Activated T-cell treated with anti-CD3 and anti-CD28 coated beads, Interleukin-2, amount 50 U/mL, for 72 hours (primary cell): ENCODE results near the gene SLC16A12. TPM values are rescaled to one million over a fixed set of nuclear protein-coding genes. Genes with fewer than 3 reads are reported as not detected.
"Not testable (repeated sequence)": the region's sequence is repeated elsewhere in the genome, so short reads cannot be mapped to it uniquely, and the experiment has no call there.

Experiments
- ATAC-seq, 2 donors: fragments of 150-1000 bp; cut with Tn5 transposase; replicated peaks in 1 of 2; 2 replicates each; pipeline ENCODE4 v1.10.0; 2021; ENCODE audit warnings: moderate library complexity in 2 of 2, mild to moderate bottlenecking in 1 of 2
- DNase-seq, 2 donors: peaks; one replicate each; pipeline ENCODE4 v3.0.0; 2021 to 2022; ENCODE audit warnings: mixed read lengths in 1 of 2
- H3K27ac Mint-ChIP-seq: one replicate; pipeline ENCODE4 v1.8.0; 2022; ENCODE audit warnings: mild to moderate bottlenecking, moderate library complexity, mixed read lengths
- H3K27me3 Mint-ChIP-seq: one replicate; pipeline ENCODE4 v1.8.0; 2022; ENCODE audit warnings: low read depth, mixed read lengths
- H3K36me3 Mint-ChIP-seq, 2 donors: one replicate each; pipeline ENCODE4 v1.8.0; 2022; ENCODE audit warnings: mixed read lengths in 2 of 2, mild to moderate bottlenecking in 1 of 2; ENCODE audit not compliant: insufficient read depth in 2 of 2
- H3K4me1 Mint-ChIP-seq: one replicate; pipeline ENCODE4 v1.8.0; 2022; ENCODE audit warnings: low read depth, mixed read lengths
- H3K4me3 Mint-ChIP-seq, 2 donors: one replicate each; pipeline ENCODE4 v1.8.0; 2022; ENCODE audit warnings: mild to moderate bottlenecking in 2 of 2, mixed read lengths in 2 of 2, moderate library complexity in 2 of 2
- H3K9me3 Mint-ChIP-seq, 2 donors: one replicate each; pipeline ENCODE4 v1.8.0; 2022; ENCODE audit warnings: mixed read lengths in 2 of 2
- total RNA-seq, 2 donors: library from RNA; stranded (reverse); gene quantifications; one replicate each; pipeline ENCODE4 v1.2.3, GENCODE V29; 2022

Gene SLC16A12
- total RNA-seq, 2 donors from 2014 or later = not detected

- H3K4me3 Mint-ChIP-seq = peak overlapping the region; percentile 87 to 95
- H3K27me3 Mint-ChIP-seq = no peaks in the 10 kb centered on the region
- peaks cover 0 to 2% of the 10 kb centered on the region in 2 donors for H3K9me3 Mint-ChIP-seq
- H3K36me3 Mint-ChIP-seq = peaks cover 10 to 16% of the 10 kb centered on the region in 2 donors
- no peak for ATAC-seq
- H3K27ac Mint-ChIP-seq = peak overlapping the region; percentile 98
- peaks cover 53% of the 10 kb centered on the region for H3K4me1 Mint-ChIP-seq
- DNase-seq = no peak
Observed at GRCh38 chr10:89413398-89413912, 121.9 kb downstream of the SLC16A12 start.

- H3K27me3 Mint-ChIP-seq, H3K9me3 Mint-ChIP-seq, H3K27ac Mint-ChIP-seq, ATAC-seq: not testable (repeated sequence)
- peaks cover 9 to 11% of the 10 kb centered on the region in 2 donors for H3K36me3 Mint-ChIP-seq
- DNase-seq = peak; percentile 25 to 50
- peaks cover 42% of the 10 kb centered on the region for H3K4me1 Mint-ChIP-seq
- H3K4me3 Mint-ChIP-seq = peak overlapping the region; percentile 52 to 55
Observed at GRCh38 chr10:89412276-89412675, 123.1 kb downstream of the SLC16A12 start.

GRCh38 chr10:89411135-89411534, 124.3 kb downstream of the SLC16A12 start:
- not testable (repeated sequence) for DNase-seq, H3K27me3 Mint-ChIP-seq, H3K27ac Mint-ChIP-seq, H3K4me3 Mint-ChIP-seq, ATAC-seq, H3K36me3 Mint-ChIP-seq, H3K9me3 Mint-ChIP-seq
- peaks cover 31% of the 10 kb centered on the region for H3K4me1 Mint-ChIP-seq

GRCh38 chr10:89410551-89410950, 124.8 kb downstream of the SLC16A12 start:
- not testable (repeated sequence) for H3K9me3 Mint-ChIP-seq, H3K36me3 Mint-ChIP-seq, DNase-seq, H3K27ac Mint-ChIP-seq, H3K27me3 Mint-ChIP-seq, H3K4me3 Mint-ChIP-seq, ATAC-seq
- H3K4me1 Mint-ChIP-seq = peaks cover 25% of the 10 kb centered on the region

- not testable (repeated sequence) for H3K4me3 Mint-ChIP-seq, H3K27me3 Mint-ChIP-seq, H3K27ac Mint-ChIP-seq, H3K36me3 Mint-ChIP-seq, ATAC-seq, H3K9me3 Mint-ChIP-seq, DNase-seq
- H3K4me1 Mint-ChIP-seq = peaks cover 21% of the 10 kb centered on the region
Observed at GRCh38 chr10:89409282-89409681, 126.1 kb downstream of the SLC16A12 start.

GRCh38 chr10:89407792-89408191, 127.6 kb downstream of the SLC16A12 start:
- H3K36me3 Mint-ChIP-seq, H3K9me3 Mint-ChIP-seq, H3K4me3 Mint-ChIP-seq, H3K27me3 Mint-ChIP-seq, H3K27ac Mint-ChIP-seq, DNase-seq, ATAC-seq: not testable (repeated sequence)
- H3K4me1 Mint-ChIP-seq = peaks cover 18% of the 10 kb centered on the region

- H3K9me3 Mint-ChIP-seq, ATAC-seq, H3K36me3 Mint-ChIP-seq, H3K27me3 Mint-ChIP-seq, H3K27ac Mint-ChIP-seq, DNase-seq, H3K4me3 Mint-ChIP-seq: not testable (repeated sequence)
- peaks cover 12% of the 10 kb centered on the region for H3K4me1 Mint-ChIP-seq
Observed at GRCh38 chr10:89406178-89406577, 129.2 kb downstream of the SLC16A12 start.

GRCh38 chr10:89404104-89405047, 131.0 kb downstream of the SLC16A12 start:
- Mint-ChIP-seq H3K27ac (no peak overlapping the region), H3K9me3 (peaks cover 2% of the 10 kb centered on the region in 2 donors), H3K36me3 (no peaks in the 10 kb centered on the region), H3K4me3 (no peak overlapping the region), H3K4me1 (peaks cover 6% of the 10 kb centered on the region), H3K27me3 (no peaks in the 10 kb centered on the region)
- DNase-seq = no peak
- ATAC-seq = no peak

GRCh38 chr10:89403043-89403442, 132.4 kb downstream of the SLC16A12 start:
- DNase-seq (no peak), ATAC-seq (no peak)
- H3K4me3 Mint-ChIP-seq = no peak overlapping the region
- no peaks in the 10 kb centered on the region for H3K36me3 Mint-ChIP-seq
- no peak overlapping the region for H3K27ac Mint-ChIP-seq
- H3K27me3 Mint-ChIP-seq = no peaks in the 10 kb centered on the region
- peaks cover 8% of the 10 kb centered on the region for H3K4me1 Mint-ChIP-seq
- peaks cover 2% of the 10 kb centered on the region in 2 donors for H3K9me3 Mint-ChIP-seq

- H3K9me3 Mint-ChIP-seq = no peaks in the 10 kb centered on the region
- ATAC-seq (no peak), DNase-seq (no peak)
- H3K27ac Mint-ChIP-seq = no peak overlapping the region
- no peak overlapping the region for H3K4me3 Mint-ChIP-seq
- no peaks in the 10 kb centered on the region for H3K36me3 Mint-ChIP-seq
- H3K4me1 Mint-ChIP-seq = peaks cover 16% of the 10 kb centered on the region
- no peaks in the 10 kb centered on the region for H3K27me3 Mint-ChIP-seq
Observed at GRCh38 chr10:89399956-89400355, 135.4 kb downstream of the SLC16A12 start.

- Mint-ChIP-seq H3K36me3 (no peaks in the 10 kb centered on the region), H3K27me3 (no peaks in the 10 kb centered on the region), H3K4me3 (no peak overlapping the region), H3K9me3 (no peaks in the 10 kb centered on the region), H3K4me1 (peaks cover 17% of the 10 kb centered on the region), H3K27ac (no peak overlapping the region)
- no peak for ATAC-seq
- no peak for DNase-seq
Observed at GRCh38 chr10:89398003-89398749, 137.2 kb downstream of the SLC16A12 start.

GRCh38 chr10:89395141-89395540, 140.3 kb downstream of the SLC16A12 start:
- no peak overlapping the region for H3K27ac Mint-ChIP-seq
- peaks cover 30% of the 10 kb centered on the region for H3K4me1 Mint-ChIP-seq
- H3K9me3 Mint-ChIP-seq = no peaks in the 10 kb centered on the region
- H3K36me3 Mint-ChIP-seq = no peaks in the 10 kb centered on the region
- H3K4me3 Mint-ChIP-seq = no peak overlapping the region
- no peaks in the 10 kb centered on the region for H3K27me3 Mint-ChIP-seq
- DNase-seq (no peak), ATAC-seq (no peak)

GRCh38 chr10:89393898-89394297, 141.5 kb downstream of the SLC16A12 start:
- DNase-seq (no peak), ATAC-seq (no peak)
- no peak overlapping the region for H3K27ac Mint-ChIP-seq
- H3K4me1 Mint-ChIP-seq = peaks cover 30% of the 10 kb centered on the region
- H3K4me3 Mint-ChIP-seq = no peak overlapping the region
- no peaks in the 10 kb centered on the region for H3K27me3 Mint-ChIP-seq
- no peaks in the 10 kb centered on the region for H3K9me3 Mint-ChIP-seq
- H3K36me3 Mint-ChIP-seq = no peaks in the 10 kb centered on the region
